Endodermal cell (in vitro differentiated cells): ENCODE data around the gene NLGN1. TPM values are rescaled to one million over a fixed set of nuclear protein-coding genes. Genes with fewer than 3 reads are reported as not detected.

Experiments
- DNase-seq: peaks from one replicate; pipeline ENCODE4 v3.0.0-alpha.2; 2017
- H3K27ac ChIP-seq: 2 replicates; pipeline ENCODE4 v1.5.1; 2013; ENCODE audit warnings: mild to moderate bottlenecking, low read depth, low read length, moderate library complexity
- H3K27me3 ChIP-seq: 2 replicates; pipeline ENCODE4 v1.6.1; 2013; ENCODE audit warnings: mild to moderate bottlenecking, low read length, moderate library complexity; ENCODE audit not compliant: insufficient read depth, control insufficient read depth, poor library complexity, severe bottlenecking
- H3K36me3 ChIP-seq: 2 replicates; pipeline ENCODE4 v1.7.0; 2013; ENCODE audit warnings: mild to moderate bottlenecking, low read length, moderate library complexity; ENCODE audit not compliant: control insufficient read depth, insufficient read depth
- H3K4me1 ChIP-seq: one replicate; pipeline ENCODE4 v1.7.0; 2013; ENCODE audit warnings: low read length; ENCODE audit not compliant: control insufficient read depth, insufficient read depth
- H3K4me3 ChIP-seq: 2 replicates; pipeline ENCODE4 v1.5.1; 2013; ENCODE audit warnings: mild to moderate bottlenecking, low read length, moderate library complexity
- H3K9ac ChIP-seq: 2 replicates; pipeline ENCODE4 v1.6.1; 2013; ENCODE audit warnings: mild to moderate bottlenecking, low read length, moderate library complexity; ENCODE audit not compliant: poor library complexity, severe bottlenecking; ENCODE audit errors: extremely low read depth
- H3K9me3 ChIP-seq: 2 replicates; pipeline ENCODE4 v1.6.1; 2013; ENCODE audit warnings: mild to moderate bottlenecking, low read length, moderate library complexity; ENCODE audit not compliant: control insufficient read depth
- H3K27ac Mint-ChIP-seq: 2 replicates; pipeline ENCODE4 v1.8.0; 2020; ENCODE audit warnings: mixed read lengths
- H3K27me3 Mint-ChIP-seq: 2 replicates; pipeline ENCODE4 v1.8.0; 2021; ENCODE audit warnings: mild to moderate bottlenecking, mixed read lengths; ENCODE audit not compliant: insufficient read depth
- H3K36me3 Mint-ChIP-seq: 2 replicates; pipeline ENCODE4 v1.8.0; 2020; ENCODE audit warnings: low read depth, mixed read lengths
- H3K4me1 Mint-ChIP-seq: 2 replicates; pipeline ENCODE4 v1.8.0; 2020; ENCODE audit warnings: mixed read lengths
- H3K4me3 Mint-ChIP-seq: 2 replicates; pipeline ENCODE4 v1.8.0; 2020; ENCODE audit warnings: mild to moderate bottlenecking, moderate library complexity, mixed read lengths
- H3K9me3 Mint-ChIP-seq: 2 replicates; pipeline ENCODE4 v1.8.0; 2020; ENCODE audit warnings: mild to moderate bottlenecking, mixed read lengths
- WGBS, 2 experiments: methylation state at CpG; one replicate each; pipeline versions ENCODE4 v1.1.5 to v1.1.7; 2013; ENCODE audit warnings: missing lambda C conversion rate in 2 of 2, mixed read lengths in 1 of 2; ENCODE audit not compliant: insufficient coverage in 1 of 2, insufficient read length in 1 of 2; 5-methylcytosine and 5-hydroxymethylcytosine counted together
- total RNA-seq, 2 donors: library from RNA; stranded (reverse); fragmentation: NEBNext Ultra II Directional in 1 of 2; extraction: Animal tissue kit (Norgen Biotek cat#: 25700) in 1 of 2; gene quantifications; 2 replicates in 1 of 2; 3 replicates in 1 of 2; pipeline ENCODE4 v1.2.1, GENCODE V29; 2021
- TF ChIP-seq, protein P1 (sequence below): fragments of 200-600 bp; sonication (generic); conservative IDR thresholded peaks from 2 replicates; pipeline ENCODE4 v1.5.0; 2021; ENCODE audit warnings: antibody characterized with exemption, mild to moderate bottlenecking

The NLGN1 gene
- total RNA-seq, 2 donors from 2014 or later = 3.4 to 14.3 TPM

DNA sequence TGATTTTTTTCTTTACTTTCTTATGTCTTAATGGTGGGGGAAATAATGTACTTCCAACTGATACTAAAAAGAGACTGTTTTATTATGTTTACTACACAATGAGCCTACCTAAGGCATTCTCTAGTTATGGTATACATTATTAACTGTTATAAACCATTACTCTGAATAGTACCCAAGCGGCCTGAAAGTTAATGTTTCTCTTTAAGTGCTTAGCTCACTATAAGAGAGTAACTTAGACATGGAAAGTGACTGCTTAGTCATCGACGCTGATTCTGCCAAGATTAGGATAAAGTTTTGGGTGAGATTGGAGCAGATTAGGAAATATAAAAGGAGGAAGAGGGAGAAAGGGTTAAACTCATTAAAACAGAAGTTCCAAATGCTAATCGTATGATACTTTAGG lies 365.0 kb downstream of the NLGN1 start:
- no peaks in the 10 kb centered on the region for H3K36me3 Mint-ChIP-seq
- H3K4me3 Mint-ChIP-seq = no peak overlapping the region

DNA sequence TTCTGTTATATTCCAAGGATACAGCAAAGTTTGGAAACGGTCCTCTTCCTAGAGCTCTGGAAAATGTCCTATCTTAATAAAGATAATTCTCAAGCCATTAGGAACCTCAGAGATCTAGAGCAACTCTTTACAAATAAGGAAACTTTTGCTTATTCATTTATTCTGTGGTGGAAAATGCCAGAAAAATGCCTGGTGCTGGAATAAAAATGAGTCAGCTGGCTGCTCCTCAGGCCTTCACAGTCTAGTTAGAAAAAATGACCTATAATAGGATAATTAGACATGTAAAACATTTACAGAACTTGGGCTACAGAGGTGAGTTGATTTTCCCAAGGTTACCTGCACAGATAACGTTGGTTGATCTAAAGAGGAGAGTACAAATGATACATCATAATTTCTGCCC lies 372.5 kb downstream of the NLGN1 start:
- Mint-ChIP-seq H3K27me3 (no peaks in the 10 kb centered on the region), H3K4me1 (peaks cover 13% of the 10 kb centered on the region), H3K4me3 (no peak overlapping the region), H3K36me3 (no peaks in the 10 kb centered on the region), H3K27ac (no peak overlapping the region), H3K9me3 (no peaks in the 10 kb centered on the region)
- H3K9me3 ChIP-seq = no peaks in the 10 kb centered on the region
- no peak overlapping the region for H3K4me3 ChIP-seq
- H3K27me3 ChIP-seq = no peaks in the 10 kb centered on the region
- no peak overlapping the region for H3K27ac ChIP-seq
- TF ChIP-seq, protein P1, sequence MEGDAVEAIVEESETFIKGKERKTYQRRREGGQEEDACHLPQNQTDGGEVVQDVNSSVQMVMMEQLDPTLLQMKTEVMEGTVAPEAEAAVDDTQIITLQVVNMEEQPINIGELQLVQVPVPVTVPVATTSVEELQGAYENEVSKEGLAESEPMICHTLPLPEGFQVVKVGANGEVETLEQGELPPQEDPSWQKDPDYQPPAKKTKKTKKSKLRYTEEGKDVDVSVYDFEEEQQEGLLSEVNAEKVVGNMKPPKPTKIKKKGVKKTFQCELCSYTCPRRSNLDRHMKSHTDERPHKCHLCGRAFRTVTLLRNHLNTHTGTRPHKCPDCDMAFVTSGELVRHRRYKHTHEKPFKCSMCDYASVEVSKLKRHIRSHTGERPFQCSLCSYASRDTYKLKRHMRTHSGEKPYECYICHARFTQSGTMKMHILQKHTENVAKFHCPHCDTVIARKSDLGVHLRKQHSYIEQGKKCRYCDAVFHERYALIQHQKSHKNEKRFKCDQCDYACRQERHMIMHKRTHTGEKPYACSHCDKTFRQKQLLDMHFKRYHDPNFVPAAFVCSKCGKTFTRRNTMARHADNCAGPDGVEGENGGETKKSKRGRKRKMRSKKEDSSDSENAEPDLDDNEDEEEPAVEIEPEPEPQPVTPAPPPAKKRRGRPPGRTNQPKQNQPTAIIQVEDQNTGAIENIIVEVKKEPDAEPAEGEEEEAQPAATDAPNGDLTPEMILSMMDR = no peak
- H3K36me3 ChIP-seq = no peaks in the 10 kb centered on the region
- WGBS, 2 experiments = 83 to 100% methylated on average over 1 to 2 of the region's 2 CpGs
- no peaks in the 10 kb centered on the region for H3K4me1 ChIP-seq
- no peak overlapping the region for H3K9ac ChIP-seq
- DNase-seq = no peak

More for the DNA sequence above, 365.0 kb downstream of the NLGN1 start:
- H3K27me3 Mint-ChIP-seq = no peaks in the 10 kb centered on the region
- H3K4me1 ChIP-seq = no peaks in the 10 kb centered on the region
- no peaks in the 10 kb centered on the region for H3K9me3 Mint-ChIP-seq
- TF ChIP-seq, protein P1 = no peak
- no peak overlapping the region for H3K27ac Mint-ChIP-seq
- H3K9ac ChIP-seq = no peak overlapping the region
- H3K36me3 ChIP-seq = no peaks in the 10 kb centered on the region
- no peaks in the 10 kb centered on the region for H3K27me3 ChIP-seq
- H3K9me3 ChIP-seq = no peaks in the 10 kb centered on the region
- H3K4me1 Mint-ChIP-seq = peaks cover 2% of the 10 kb centered on the region
- no peak overlapping the region for H3K27ac ChIP-seq
- no peak for DNase-seq
- WGBS, 2 experiments = 93 to 100% methylated on average over 2 to 4 of the region's 4 CpGs
- no peak overlapping the region for H3K4me3 ChIP-seq

GRCh38 chr3:173770796-173771573 lies 373.4 kb downstream of the NLGN1 start:
- Mint-ChIP-seq H3K27me3 (no peaks in the 10 kb centered on the region), H3K36me3 (no peaks in the 10 kb centered on the region), H3K4me3 (no peak overlapping the region), H3K4me1 (peaks cover 13% of the 10 kb centered on the region), H3K9me3 (no peaks in the 10 kb centered on the region), H3K27ac (no peak overlapping the region)
- Histone ChIP-seq H3K27me3 (no peaks in the 10 kb centered on the region), H3K27ac (no peak overlapping the region), H3K9me3 (no peaks in the 10 kb centered on the region), H3K36me3 (no peaks in the 10 kb centered on the region), H3K9ac (no peak overlapping the region), H3K4me1 (no peaks in the 10 kb centered on the region), H3K4me3 (no peak overlapping the region)
- DNase-seq = no peak
- WGBS, 2 experiments = 59 to 73% methylated on average over 2 to 3 of the region's 3 CpGs
- TF ChIP-seq, protein P1 = no peak
